GM06990 (cell line): ENCODE measurements around the gene ATG7.

Experiments
- DNase-seq: peaks from one replicate; pipeline ENCODE4 v3.0.0-alpha.2; 2011; ENCODE audit not compliant: insufficient read length; ENCODE audit errors: extremely low read depth
- H3K27me3 ChIP-seq: replicated peaks from 2 replicates; pipeline ENCODE4 v1.6.0; 2011; ENCODE audit warnings: low read length; ENCODE audit not compliant: control insufficient read depth, insufficient read depth
- H3K36me3 ChIP-seq: 2 replicates; pipeline ENCODE4 v1.5.1; 2011; ENCODE audit warnings: low read length; ENCODE audit not compliant: control insufficient read depth, insufficient read depth
- H3K4me3 ChIP-seq: replicated peaks from 2 replicates; pipeline ENCODE4 v1.5.1; 2011; ENCODE audit warnings: low read depth, mild to moderate bottlenecking, control low read depth, low read length
- CTCF ChIP-seq: IDR thresholded peaks from 2 replicates; pipeline ENCODE4 v1.5.1; 2011; ENCODE audit warnings: low read length, control low read depth, mild to moderate bottlenecking, inconsistent platforms; ENCODE audit not compliant: insufficient read depth, poor library complexity, severe bottlenecking

Gene ATG7

GRCh38 chr3:11230125-11230524, 42.1 kb upstream of the ATG7 start:
- no peak overlapping the region for H3K4me3 ChIP-seq
- H3K27me3 ChIP-seq, result no peaks in the 10 kb centered on the region
- DNase-seq, result no peak
- H3K36me3 ChIP-seq, result no peaks in the 10 kb centered on the region
- TF ChIP-seq CTCF, result no peak

- no peak for DNase-seq
- TF ChIP-seq CTCF, result no peak
- no peak overlapping the region for H3K4me3 ChIP-seq
Measured at GRCh38 chr3:11230832-11231231, 41.4 kb upstream of the ATG7 start.

GRCh38 chr3:11235385-11235784, 36.8 kb upstream of the ATG7 start:
- Histone ChIP-seq H3K4me3 (no peak overlapping the region), H3K36me3 (no peaks in the 10 kb centered on the region), H3K27me3 (no peaks in the 10 kb centered on the region)
- DNase-seq, result no peak
- TF ChIP-seq CTCF, result no peak

More at GRCh38 chr3:11230832-11231231, 41.4 kb upstream of the ATG7 start:
- no peaks in the 10 kb centered on the region for H3K36me3 ChIP-seq
- H3K27me3 ChIP-seq, result no peaks in the 10 kb centered on the region

GRCh38 chr3:11236588-11237461, 35.4 kb upstream of the ATG7 start:
- peak; percentile 31 for DNase-seq
- no peak overlapping the region for H3K4me3 ChIP-seq
- no peaks in the 10 kb centered on the region for H3K27me3 ChIP-seq
- H3K36me3 ChIP-seq, result no peaks in the 10 kb centered on the region
- peak; percentile 88 for TF ChIP-seq CTCF

GRCh38 chr3:11238060-11238459, 34.1 kb upstream of the ATG7 start:
- no peak for TF ChIP-seq CTCF
- peak; percentile 11 for DNase-seq
- no peaks in the 10 kb centered on the region for H3K36me3 ChIP-seq
- no peak overlapping the region for H3K4me3 ChIP-seq
- no peaks in the 10 kb centered on the region for H3K27me3 ChIP-seq

GRCh38 chr3:11238880-11239279, 33.3 kb upstream of the ATG7 start:
- Histone ChIP-seq H3K36me3 (no peaks in the 10 kb centered on the region), H3K4me3 (no peak overlapping the region), H3K27me3 (no peaks in the 10 kb centered on the region; the same call in 1 of the 2 replicates)
- no peak for TF ChIP-seq CTCF
- no peak for DNase-seq
